Body of pancreas (tissue), 4 donors: ENCODE measurements around the gene MAEA.

Source experiments
- CTCF ChIP-seq, 7 experiments: fragments of 450-650 bp in 4 of 7; fragments of 200-600 bp in 3 of 7; sonication (generic) in 3 of 7; IDR thresholded peaks; one replicate each; pipeline ENCODE4 v1.5.1; 2016 to 2019; ENCODE audit warnings: antibody characterized with exemption in 7 of 7
- POLR2A ChIP-seq, 3 donors: fragments of 450-650 bp; IDR thresholded peaks; one replicate each; pipeline ENCODE4 v1.6.1; 2016; ENCODE audit warnings: antibody characterized with exemption in 3 of 3, mild to moderate bottlenecking in 2 of 3

GRCh38 chr4:1315306-1315705, 25.6 kb downstream of the MAEA start:
- no peak for TF ChIP-seq CTCF (IDR thresholded peaks at IDR 0.05)
- TF ChIP-seq POLR2A (IDR thresholded peaks at IDR 0.05), result no peak
